Adrenal gland (tissue), 5 donors: ENCODE measurements around the gene TMEM101.

ENCODE experiments used
- POLR2A ChIP-seq, 2 donors: fragments of 450-650 bp; IDR thresholded peaks; one replicate each; pipeline ENCODE4 v1.6.1; 2017; ENCODE audit warnings: antibody characterized with exemption in 2 of 2, mild to moderate bottlenecking in 2 of 2, moderate library complexity in 1 of 2
- TF ChIP-seq, protein P1 (sequence below), 6 experiments: fragments of 450-650 bp in 4 of 6; fragments of 200-600 bp in 2 of 6; sonication (generic) in 1 of 6; IDR thresholded peaks; 1 replicate in 5 of 6; 2 replicates in 1 of 6; pipeline versions ENCODE4 v1.5.1 to v1.8.0; 2016 to 2021; ENCODE audit warnings: antibody characterized with exemption in 6 of 6, mild to moderate bottlenecking in 2 of 6, moderate library complexity in 1 of 6
- donor health status: DM: no; HTN: no; CAD: no.

DNA sequence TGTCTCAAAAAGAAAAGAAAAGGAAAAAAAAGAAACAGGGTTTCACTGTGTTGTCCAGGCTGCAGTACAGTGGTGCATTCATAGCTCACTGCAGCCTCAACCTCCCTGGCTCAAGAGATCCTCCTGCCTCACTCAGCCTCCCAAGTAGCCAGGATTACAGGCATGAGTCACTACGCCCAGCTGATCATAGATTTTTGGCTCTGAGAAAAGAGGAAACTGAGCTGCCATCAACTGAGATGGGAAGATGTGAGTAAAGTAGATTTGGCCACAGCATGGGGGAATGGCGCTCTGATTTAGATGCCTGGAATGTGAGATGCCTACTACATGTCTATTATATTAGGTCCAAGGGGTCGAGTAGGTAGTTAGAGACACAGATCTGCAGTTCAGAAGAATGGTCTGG, 16.2 kb downstream of the TMEM101 start:
- TF ChIP-seq, protein P1, sequence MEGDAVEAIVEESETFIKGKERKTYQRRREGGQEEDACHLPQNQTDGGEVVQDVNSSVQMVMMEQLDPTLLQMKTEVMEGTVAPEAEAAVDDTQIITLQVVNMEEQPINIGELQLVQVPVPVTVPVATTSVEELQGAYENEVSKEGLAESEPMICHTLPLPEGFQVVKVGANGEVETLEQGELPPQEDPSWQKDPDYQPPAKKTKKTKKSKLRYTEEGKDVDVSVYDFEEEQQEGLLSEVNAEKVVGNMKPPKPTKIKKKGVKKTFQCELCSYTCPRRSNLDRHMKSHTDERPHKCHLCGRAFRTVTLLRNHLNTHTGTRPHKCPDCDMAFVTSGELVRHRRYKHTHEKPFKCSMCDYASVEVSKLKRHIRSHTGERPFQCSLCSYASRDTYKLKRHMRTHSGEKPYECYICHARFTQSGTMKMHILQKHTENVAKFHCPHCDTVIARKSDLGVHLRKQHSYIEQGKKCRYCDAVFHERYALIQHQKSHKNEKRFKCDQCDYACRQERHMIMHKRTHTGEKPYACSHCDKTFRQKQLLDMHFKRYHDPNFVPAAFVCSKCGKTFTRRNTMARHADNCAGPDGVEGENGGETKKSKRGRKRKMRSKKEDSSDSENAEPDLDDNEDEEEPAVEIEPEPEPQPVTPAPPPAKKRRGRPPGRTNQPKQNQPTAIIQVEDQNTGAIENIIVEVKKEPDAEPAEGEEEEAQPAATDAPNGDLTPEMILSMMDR (IDR thresholded peaks at IDR 0.05) = no peak
- no peak for TF ChIP-seq POLR2A (IDR thresholded peaks at IDR 0.05)
